Amygdala (tissue), 56 donors: ENCODE measurements around the gene FRMPD4.

Experiments
- DNase-seq, 56 donors: peaks; one replicate each; lab custom pipeline; 2025; lab: John Stamatoyannopoulos, UW

FRMPD4 gene

DNA sequence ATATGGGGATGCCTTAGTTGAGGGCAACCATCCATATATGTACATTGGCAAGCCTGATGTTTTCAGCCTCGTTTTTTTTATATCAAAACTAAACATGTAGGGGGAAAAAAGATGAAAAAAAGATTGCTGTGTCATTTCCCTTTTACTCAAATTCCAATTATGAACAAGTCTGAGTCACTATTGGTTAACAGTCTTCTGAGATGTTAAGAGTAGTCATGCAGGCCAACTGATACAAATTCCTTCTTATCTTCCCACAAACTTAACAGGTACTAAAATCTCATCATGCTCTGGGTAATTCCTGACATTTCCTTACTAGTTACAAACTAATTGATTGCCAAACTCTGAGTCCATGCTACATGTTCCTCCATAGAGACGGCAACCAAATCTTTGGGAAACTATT lies 222.1 kb downstream of the FRMPD4 start:
- no peak for DNase-seq

DNA sequence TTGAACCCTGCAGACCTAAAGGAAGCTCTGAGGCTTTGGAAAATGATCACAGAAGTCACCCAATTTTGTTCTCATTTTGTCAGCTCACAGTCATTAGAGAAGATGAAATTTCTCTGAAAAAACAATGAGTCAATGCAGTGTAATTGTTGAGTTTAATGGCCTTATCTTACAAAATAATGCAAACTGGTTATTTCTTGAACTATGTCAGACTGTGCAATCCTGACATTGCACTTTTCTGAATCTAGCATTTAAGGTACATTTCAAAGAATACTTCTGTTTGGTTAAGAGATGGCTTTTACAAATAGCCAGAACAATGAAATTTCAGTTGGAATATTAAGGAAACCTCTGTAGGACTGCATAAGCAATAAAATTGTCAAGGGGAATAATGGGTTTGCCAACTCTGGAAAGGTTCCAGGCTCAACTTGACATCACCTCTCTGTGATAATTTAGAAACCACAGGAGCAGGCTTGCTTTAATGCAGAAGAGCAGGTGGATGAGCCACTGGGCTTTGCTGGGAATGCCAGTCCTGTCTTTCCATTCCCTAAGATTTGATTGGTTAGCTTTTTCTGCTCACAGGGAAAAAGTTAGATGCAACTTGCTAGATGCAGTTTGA lies 222.8 kb downstream of the FRMPD4 start:
- DNase-seq = no peak

DNA sequence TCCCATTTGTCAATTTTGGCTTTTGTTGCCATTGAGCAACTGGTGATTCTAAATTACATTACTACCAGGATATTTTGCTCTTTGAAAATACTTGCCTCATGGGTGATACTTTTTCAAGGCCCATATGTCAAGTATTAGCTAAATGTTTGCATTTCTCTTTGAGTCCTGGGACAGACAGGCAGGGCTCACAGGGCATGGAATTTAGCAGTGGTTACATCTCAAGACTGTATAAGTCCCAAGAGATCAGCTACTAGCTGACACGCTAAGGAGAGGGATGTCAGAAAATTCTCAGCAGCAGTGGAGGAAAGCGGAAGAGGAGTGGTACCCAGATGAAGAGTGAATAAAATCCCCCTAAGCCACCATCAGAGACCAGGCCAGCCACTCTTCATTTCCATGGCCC lies 224.9 kb downstream of the FRMPD4 start:
- no peak for DNase-seq

DNA sequence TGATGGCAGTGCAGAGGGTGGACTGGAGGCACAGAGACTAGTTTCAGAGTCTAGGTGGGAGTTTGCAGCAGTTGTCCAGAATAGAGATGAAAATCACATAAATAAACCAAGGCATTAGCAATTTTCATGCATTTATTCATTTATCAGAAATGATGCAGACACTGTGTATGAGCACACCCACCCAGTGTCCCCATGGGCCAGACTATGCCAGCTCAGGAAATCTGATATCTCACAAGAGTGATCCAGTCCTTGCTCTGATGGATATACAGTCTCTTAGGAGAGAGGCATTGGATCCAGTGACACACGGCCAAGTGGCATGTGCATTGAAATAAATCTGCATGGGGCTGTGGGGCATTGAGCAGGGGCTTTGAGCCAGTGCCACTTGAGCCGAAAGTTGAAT lies 228.2 kb downstream of the FRMPD4 start:
- no peak for DNase-seq

DNA sequence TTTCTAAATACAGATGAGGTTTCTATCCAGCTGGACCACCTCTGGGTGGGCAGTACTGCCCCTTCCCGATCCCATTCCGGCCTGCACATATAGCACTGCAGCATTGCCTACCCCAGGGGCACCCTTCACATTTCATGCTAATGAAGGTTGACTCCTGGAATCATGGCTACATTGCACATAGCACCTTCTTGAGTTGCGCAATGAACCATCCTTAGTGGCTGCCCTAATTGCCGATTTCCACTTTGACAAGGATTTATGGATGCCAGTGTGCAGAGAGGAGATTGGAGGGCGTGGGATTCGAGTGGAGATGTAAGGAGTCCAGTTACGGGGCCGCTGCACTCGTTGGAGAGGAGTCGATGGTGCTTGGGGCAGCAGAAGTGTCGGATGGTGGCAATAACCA lies 229.0 kb downstream of the FRMPD4 start:
- no peak for DNase-seq

DNA sequence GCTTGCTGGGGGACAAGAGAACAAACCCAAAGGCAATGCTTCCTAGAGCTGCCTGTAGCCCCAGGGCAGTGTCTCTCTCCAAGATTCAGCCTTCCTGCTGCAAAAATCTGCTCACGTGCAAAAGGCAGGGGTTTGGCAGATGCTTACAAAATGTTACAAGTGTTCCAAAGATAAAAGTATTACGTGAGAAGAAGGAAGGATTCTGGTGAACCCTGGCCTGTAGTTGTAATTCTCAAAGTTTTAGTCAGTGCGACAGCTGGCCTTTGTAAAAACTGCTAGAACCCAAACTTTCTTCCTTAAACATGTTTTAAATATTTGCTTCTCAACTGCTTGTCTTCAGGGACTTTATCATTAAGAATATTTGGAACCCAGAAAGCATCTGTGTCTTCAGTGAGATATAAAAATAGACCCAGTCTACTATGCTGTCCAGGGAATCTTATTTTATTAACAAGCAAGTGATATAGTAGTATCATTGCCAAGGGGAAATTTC lies 232.3 kb downstream of the FRMPD4 start:
- no peak for DNase-seq

DNA sequence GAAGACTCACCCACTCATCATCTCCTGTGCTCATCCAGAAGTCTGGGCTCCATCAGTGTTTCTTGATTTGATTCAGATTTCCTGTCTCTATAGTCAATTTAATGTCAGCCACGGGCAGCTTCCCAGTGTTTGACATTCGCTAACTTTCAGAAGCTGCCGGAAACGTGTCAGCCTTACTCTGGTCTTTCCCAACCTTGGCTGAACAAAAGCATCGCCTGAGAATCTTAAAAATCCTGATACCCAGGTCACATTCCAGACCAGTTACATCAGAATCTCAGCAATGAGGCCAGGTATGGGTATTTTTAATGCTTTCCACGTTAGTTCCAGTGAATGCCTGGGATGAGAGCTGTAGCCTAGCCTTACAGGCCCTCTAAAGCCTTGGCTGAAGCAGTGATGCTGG lies 233.8 kb downstream of the FRMPD4 start:
- DNase-seq = no peak

DNA sequence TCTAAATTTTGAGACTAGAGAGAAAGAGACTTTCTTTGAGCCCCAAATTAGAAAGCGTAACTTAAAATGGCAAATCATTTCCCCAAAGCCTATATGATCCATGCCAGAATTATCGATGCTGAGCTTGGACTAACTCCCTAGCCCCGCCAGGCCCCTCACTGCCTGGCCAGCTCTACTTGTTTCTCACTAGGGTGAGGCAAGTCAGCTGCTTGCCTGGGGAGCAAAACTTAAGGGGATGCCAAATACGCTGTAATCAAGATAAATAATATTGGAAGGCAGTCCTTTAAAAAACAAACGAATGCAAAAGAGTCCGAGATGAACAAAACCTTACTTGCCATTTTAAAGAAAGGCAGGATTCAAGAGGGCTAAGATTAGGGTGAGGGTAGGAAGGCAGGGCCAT lies 236.0 kb downstream of the FRMPD4 start:
- no peak for DNase-seq

DNA sequence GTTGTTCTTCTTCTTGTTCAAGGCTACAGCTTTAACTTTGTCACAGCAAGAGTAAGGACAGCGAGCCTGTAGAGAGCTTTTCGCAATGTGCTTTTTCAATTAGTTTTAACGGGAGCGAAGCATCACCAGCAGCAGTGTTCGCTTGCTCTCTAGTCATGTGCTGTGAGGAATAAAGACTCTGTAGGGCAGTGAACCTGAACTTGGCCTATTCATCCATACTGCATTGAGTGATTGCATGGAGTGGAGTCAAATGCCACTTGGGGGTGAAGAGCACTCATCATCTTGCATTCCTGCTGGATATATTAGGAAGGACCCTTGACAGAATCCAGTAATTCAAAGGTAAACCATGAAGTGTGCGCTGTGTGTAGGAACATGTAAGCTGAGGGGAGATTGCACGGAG lies 240.0 kb downstream of the FRMPD4 start:
- no peak for DNase-seq

DNA sequence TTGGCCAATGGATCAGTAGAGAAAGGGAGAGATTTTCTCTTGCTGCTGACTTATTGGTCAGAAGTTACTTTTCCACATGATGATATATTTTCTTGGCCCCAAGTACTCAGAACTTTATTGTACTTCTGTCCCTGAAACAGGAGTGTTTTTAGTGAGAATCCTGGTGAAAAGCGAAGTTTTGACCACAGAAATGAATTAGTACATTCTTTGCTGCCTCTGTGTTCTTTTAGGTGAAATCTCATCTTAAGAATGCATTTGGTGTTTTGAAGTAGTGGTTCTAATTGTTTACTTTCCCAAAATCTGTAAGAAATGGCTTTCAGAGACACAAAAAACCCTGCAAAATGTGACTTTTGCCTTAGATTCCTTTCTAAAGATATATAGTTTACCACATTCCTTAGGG lies 240.4 kb downstream of the FRMPD4 start:
- DNase-seq = no peak

DNA sequence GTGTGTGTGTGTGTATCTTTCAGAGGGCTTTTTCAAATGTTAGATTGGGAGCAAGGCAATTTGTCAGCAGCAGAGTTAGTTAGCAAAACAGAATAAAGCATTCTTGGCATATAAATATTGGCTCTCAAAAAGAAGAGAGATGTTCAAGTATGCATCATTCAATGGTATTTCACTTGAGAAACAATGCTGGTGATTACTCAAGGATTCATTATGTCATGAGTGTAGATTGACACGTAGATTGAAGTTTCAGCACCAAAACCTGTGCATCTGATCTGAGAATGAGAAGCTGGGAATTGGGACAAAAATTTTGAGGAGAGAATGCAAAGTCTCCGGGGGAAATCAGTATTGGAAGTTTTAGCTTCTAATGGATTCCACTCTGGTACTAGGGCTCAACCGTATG lies 241.4 kb downstream of the FRMPD4 start:
- no peak for DNase-seq

DNA sequence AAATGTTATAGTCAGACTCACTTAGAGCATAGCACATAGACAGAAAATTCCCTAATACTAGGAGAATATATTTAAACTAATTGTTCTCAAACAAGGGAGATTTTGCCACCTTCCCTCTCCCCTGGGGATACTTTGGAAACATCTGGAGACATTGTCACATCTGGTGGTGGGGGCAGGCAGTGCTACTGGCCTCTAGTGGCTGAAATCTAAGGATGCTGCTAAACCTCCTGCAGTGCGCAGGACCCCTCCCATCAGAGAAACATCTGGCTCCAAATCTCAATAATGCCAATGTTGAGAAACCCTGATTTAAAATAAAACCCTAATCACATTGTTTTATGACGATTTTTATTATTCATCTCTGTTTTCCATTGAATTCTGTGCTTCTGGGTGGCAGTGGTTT lies 244.9 kb downstream of the FRMPD4 start:
- no peak for DNase-seq

DNA sequence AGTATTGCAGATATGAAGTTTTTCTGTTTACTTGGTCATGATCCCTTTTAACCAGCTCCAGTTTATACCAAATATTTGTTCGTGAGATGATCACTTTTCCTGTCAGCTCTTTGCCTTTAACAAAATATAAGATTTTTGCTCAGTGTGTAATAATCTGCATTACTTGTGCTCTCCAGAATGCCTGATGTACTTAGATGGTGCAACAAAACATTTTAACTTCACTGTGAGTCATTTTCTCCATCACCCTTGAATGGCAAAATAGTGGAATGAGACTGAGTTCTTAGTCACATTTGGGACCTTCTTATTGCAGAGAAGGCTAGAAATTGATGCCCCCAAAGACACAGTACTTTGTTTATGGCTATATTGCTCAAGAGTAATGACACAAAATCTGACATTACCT lies 252.0 kb downstream of the FRMPD4 start:
- DNase-seq = no peak

DNA sequence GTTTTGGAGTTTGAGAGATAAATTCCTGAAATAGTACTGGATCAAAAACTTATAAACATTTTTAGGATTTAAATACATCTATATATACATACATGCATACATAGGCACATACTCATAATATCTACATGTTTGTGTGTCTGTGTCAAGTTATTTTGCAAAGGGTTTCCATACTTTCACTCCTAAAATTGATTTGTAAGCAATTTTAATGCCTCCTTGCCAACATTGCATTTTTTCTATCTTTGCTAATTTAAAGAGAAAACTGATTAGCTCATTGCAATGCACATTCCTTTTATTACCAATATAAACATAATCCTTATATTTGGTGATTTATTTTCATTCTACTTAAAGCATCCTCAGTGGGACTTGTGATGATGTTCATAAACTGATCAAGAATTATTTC lies 258.3 kb downstream of the FRMPD4 start:
- DNase-seq = no peak

DNA sequence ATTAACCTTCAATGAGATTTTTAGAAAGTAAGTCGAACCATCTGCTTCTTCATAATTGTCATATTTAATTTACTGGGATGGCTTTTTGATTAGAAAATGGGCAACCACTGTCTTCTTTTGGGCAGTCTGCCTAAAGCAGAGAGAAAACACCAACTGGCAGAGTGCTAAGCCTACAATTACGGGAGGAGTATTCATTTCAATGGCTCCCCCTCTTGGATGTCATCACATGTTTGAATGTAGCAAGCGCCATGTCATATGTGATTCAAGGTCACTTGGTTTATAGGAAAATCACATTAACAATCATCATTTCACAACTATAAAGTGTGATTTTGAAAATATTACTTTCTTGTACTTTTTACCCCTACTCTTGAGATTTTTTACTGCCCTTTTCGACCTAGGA lies 261.9 kb downstream of the FRMPD4 start:
- DNase-seq = no peak

DNA sequence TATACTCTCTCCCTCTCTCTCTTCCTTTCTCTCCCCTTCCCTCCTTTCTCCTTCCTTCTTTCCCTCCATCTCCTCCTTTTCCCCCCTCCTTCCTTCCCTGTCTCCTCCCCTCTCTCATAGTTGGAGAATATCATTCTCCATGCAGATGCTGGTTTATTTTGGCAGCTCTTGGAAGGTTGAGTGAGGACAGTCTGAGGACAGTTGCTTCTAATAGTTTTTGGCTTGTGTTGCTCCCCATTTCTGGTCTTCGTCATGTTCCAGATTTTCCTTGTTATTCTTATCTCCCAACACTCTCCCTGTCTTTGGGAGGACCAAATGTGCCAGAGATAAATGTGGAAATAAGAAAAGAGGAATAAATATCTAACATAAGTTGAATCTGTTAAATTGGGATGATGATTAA lies 263.0 kb downstream of the FRMPD4 start:
- no peak for DNase-seq

DNA sequence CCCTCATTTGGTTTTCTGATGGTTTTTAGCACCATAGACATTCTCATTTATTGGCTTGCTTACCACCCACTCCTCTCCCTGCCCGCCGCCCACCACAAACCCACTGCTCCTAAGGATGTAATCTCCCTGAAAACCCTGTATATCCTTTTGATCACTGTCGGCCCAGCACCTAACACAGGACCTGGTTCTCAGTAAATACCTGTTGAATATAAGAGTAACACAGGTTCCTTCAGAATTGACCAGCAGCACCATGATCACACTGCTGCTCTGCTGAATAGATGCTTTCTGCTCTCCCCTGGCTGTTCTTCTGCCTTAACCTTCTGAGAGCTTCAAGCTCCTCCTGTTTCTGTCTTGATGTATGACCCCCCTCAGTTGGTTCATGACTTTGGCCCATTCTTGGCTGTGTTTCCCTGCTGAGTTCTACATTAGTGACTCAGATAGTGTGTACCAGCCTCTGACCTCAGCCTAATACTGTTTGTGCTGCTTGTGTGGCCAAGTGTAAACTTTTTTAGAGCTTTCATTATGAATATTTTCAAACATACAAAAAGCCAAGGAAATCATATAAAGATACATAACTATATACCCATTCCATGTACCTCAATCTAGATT lies 265.3 kb downstream of the FRMPD4 start:
- no peak for DNase-seq

DNA sequence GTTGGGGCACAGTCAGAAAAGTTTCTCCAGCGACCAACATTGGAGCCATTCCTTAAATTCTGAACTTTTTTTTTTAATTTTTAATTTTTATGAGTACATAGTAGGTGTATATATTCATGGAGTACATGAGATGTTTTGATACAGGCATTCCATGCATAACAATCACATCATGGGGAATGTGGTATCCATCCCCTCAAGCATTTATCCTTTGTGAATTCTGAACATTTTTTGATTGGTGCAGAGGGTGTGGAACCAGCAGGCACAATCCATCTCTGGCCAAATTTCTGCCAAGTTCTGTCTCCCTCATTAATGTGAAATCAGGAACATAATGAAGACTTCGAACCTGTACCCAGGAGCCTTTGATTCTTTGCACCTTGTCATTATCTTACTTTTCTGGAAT lies 267.0 kb downstream of the FRMPD4 start:
- no peak for DNase-seq

DNA sequence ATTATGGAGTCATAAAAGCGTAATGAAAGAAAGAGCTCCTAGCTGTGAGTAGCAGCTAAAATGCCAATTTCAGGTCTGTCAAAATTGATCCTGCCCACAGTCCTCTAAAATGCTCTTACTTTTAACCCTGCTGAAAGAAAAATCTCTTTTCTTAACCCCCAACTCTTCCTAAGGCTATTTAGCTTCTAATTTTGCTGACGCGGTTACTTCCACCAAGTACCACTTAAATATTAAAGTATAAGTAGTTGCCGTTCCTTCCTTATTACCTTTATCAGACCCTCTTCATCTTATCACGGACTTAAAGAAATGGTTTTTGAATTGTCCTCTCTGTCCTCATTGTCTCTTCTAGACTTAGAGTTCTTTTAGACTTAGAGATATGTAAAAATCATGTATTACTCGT lies 272.2 kb downstream of the FRMPD4 start:
- DNase-seq = no peak

DNA sequence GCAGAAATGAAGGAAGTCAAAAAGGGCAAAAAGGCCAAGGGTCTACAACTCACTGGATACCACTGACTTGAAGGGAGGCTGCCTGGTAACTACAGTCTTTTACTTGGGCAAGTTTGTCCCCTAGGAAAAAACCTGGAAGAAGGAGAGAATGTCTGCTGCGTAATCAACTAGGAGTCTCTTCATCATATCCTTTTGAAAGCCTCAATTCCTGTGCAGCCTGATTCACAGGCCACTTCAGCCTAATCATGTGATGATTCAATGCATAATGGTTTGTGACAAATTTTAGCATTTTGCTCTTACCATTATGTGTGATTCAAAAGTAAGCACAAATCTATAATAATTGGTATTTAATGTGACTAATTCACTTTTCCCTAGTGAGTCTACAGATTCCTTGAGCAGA lies 273.6 kb downstream of the FRMPD4 start:
- no peak for DNase-seq

DNA sequence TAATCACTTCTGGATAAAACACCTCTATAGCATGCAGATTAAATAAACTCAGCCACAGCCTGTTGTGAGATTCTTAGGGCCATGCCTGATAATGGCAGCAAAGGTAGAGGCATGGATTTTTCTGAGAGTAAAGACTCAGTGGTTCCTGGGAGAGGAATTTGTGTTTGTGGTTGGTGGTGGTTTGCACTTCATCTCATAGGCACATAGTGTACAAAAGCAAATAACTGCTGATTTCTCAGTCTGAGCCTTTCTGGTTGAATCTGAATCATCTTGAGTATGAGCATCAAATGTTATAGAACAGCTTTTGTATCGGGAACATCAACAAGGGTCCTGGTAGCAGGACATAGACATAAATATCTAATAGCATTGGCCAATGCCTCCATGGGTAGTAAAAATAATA lies 274.3 kb downstream of the FRMPD4 start:
- no peak for DNase-seq

DNA sequence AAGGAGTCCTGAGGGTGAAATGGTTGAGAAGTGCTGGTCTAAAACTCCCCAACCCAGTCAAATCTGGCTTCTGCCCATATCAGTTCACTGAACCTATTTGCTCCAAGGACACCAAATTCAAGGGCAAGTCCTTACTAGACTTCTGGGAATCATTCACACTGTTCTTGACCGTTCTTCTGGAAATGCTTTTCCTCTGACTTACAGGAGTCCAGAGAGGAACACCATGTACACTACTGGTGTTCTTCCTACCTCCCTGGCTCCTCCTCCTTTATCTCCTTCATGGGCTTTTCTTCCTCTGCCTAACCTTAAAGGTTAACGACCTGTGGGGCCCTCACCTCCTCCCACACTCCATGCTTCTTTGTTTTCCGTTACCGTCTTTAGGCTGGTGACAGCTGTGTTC lies 281.3 kb downstream of the FRMPD4 start:
- no peak for DNase-seq

DNA sequence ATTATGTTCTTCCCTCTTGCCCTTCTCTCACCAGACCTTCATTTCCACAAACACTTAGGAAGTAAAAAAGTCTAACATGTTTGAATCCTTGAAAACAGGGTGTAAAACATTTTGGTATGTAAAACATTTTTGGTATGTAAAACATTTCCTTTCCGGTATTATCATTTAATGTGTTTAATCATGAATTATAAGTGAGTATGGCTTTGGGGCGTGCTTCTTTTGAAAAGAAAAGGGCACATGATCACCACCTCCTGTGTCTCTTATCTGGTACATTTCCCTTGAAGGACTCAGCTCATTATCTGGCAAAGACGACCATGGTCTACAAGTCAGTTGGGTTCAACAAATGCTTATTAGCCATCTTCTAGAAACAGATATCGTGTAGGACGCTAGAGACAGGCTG lies 283.6 kb downstream of the FRMPD4 start:
- no peak for DNase-seq
